Upper lobe of right lung (tissue), 1 donor: ENCODE results near the gene TSSK6. TPM values are rescaled to one million over a fixed set of nuclear protein-coding genes. Genes with fewer than 3 reads are reported as not detected.

Experiments
- ATAC-seq: fragments of 200-7000 bp; cut with Tn5 transposase; one replicate; pipeline ENCODE4 v1.9.1; 2020; ENCODE audit warnings: mild to moderate bottlenecking, moderate library complexity
- DNase-seq: peaks from one replicate; pipeline ENCODE4 v3.0.0-alpha.2; 2020
- H3K27ac ChIP-seq: fragments of 200-600 bp; one replicate; pipeline ENCODE4 v1.8.0; 2022
- H3K27me3 ChIP-seq: fragments of 200-600 bp; one replicate; pipeline ENCODE4 v1.8.0; 2022; ENCODE audit warnings: mild to moderate bottlenecking
- H3K36me3 ChIP-seq: fragments of 200-600 bp; one replicate; pipeline ENCODE4 v1.8.0; 2022
- H3K4me1 ChIP-seq: fragments of 200-600 bp; one replicate; pipeline ENCODE4 v1.8.0; 2022
- H3K4me3 ChIP-seq: fragments of 200-600 bp; one replicate; pipeline ENCODE4 v1.8.0; 2022; ENCODE audit warnings: mild to moderate bottlenecking
- H3K9me3 ChIP-seq: fragments of 200-600 bp; one replicate; pipeline ENCODE4 v1.8.0; 2022
- intact Hi-C: fragments of 100-400 bp; cut with DNase I; formaldehyde crosslinking; loops from one replicate; pipeline ENCODE4 v1.11.0; 2022
- total RNA-seq: library from RNA; stranded (reverse); fragmentation: NEBNext Ultra II Directional; extraction: Animal tissue kit (Norgen Biotek cat#: 25700); gene quantifications from one replicate; pipeline ENCODE4 v1.2.1, GENCODE V29; 2021
- TF ChIP-seq, protein P1 (sequence below): fragments of 200-600 bp; IDR thresholded peaks from one replicate; pipeline ENCODE4 v1.8.0; 2022; ENCODE audit warnings: antibody characterized with exemption
- donor health status: DM: no; HTN: yes; CAD: no; lungs with severe emphysema.

TSSK6 gene
- total RNA-seq, 1 donor from 2014 or later: 1.8 TPM

GRCh38 chr19:19468424-19469050 lies 46.8 kb downstream of the TSSK6 start:
- H3K4me3 ChIP-seq: no peak overlapping the region
- TF ChIP-seq, protein P1, sequence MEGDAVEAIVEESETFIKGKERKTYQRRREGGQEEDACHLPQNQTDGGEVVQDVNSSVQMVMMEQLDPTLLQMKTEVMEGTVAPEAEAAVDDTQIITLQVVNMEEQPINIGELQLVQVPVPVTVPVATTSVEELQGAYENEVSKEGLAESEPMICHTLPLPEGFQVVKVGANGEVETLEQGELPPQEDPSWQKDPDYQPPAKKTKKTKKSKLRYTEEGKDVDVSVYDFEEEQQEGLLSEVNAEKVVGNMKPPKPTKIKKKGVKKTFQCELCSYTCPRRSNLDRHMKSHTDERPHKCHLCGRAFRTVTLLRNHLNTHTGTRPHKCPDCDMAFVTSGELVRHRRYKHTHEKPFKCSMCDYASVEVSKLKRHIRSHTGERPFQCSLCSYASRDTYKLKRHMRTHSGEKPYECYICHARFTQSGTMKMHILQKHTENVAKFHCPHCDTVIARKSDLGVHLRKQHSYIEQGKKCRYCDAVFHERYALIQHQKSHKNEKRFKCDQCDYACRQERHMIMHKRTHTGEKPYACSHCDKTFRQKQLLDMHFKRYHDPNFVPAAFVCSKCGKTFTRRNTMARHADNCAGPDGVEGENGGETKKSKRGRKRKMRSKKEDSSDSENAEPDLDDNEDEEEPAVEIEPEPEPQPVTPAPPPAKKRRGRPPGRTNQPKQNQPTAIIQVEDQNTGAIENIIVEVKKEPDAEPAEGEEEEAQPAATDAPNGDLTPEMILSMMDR: no peak

DNA sequence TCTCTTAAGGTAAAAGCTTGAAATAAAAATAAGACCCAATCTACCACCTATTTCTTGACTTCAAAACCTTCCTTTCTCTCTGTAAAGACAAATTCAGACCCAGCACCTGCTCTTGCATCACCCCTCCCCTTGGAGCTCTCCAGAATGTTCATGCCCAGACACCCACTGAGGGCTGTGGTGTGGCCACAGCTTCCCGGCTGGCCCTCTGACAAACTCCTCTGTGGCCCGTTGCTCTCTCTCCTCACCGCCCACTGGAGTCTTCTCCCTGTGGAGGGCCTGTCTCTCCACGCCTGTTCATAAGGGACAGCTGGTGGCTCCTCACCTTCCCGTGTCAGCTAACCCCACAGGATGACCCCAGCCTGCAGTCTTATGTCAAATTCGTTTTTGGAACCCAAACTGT lies 49.1 kb downstream of the TSSK6 start:
- TF ChIP-seq, protein P1: no peak
- DNase-seq (no peak), ATAC-seq (peak; percentile 28)
- H3K4me1 ChIP-seq: peaks cover 39% of the 10 kb centered on the region
- H3K9me3 ChIP-seq: peaks cover 10% of the 10 kb centered on the region
- intact Hi-C loops: no loop called here
- peaks cover 29% of the 10 kb centered on the region for H3K36me3 ChIP-seq
- H3K27ac ChIP-seq: no peak overlapping the region
- H3K4me3 ChIP-seq: no peak overlapping the region
- no peaks in the 10 kb centered on the region for H3K27me3 ChIP-seq

More at GRCh38 chr19:19468424-19469050, 46.8 kb downstream of the TSSK6 start:
- Histone ChIP-seq H3K36me3 (peaks cover 33% of the 10 kb centered on the region), H3K27ac (no peak overlapping the region), H3K4me1 (peaks cover 16% of the 10 kb centered on the region), H3K27me3 (no peaks in the 10 kb centered on the region), H3K9me3 (peaks cover 10% of the 10 kb centered on the region)
- no peak for DNase-seq
- intact Hi-C loops: no loop called here
- no peak for ATAC-seq

- Histone ChIP-seq H3K4me1 (peaks cover 46% of the 10 kb centered on the region), H3K4me3 (no peak overlapping the region), H3K9me3 (peaks cover 10% of the 10 kb centered on the region), H3K27me3 (no peaks in the 10 kb centered on the region), H3K36me3 (peaks cover 29% of the 10 kb centered on the region), H3K27ac (no peak overlapping the region)
- ATAC-seq (no peak), DNase-seq (no peak)
- TF ChIP-seq, protein P1: no peak
- intact Hi-C loops: no loop called here
These were observed 49.8 kb downstream of the TSSK6 start for GRCh38 chr19:19465436-19466070.

GRCh38 chr19:19464339-19465098 lies 50.8 kb downstream of the TSSK6 start:
- Histone ChIP-seq H3K27ac (peak overlapping the region; percentile 82), H3K27me3 (no peaks in the 10 kb centered on the region), H3K4me1 (peaks cover 56% of the 10 kb centered on the region), H3K9me3 (peaks cover 10% of the 10 kb centered on the region), H3K36me3 (peaks cover 29% of the 10 kb centered on the region), H3K4me3 (no peak overlapping the region)
- ATAC-seq (peak; percentile 4), DNase-seq (no peak)
- TF ChIP-seq, protein P1: no peak
- intact Hi-C loops: no loop called here

Other genes starting within 250 kb of the TSSK6 start
- 1.4 TPM for gene TM6SF2, start 242.2 kb downstream of the TSSK6 start, total RNA-seq
- 40.1 TPM for gene SUGP1, start 195.0 kb downstream of the TSSK6 start, total RNA-seq
- 60.5 TPM for gene MAU2, start 194.7 kb downstream of the TSSK6 start, total RNA-seq
- gene GATAD2A, start 109.9 kb downstream of the TSSK6 start, total RNA-seq: 85.8 TPM
- 207 TPM for gene NDUFA13, start 677 bp upstream of the TSSK6 start, total RNA-seq
- 6.4 TPM for gene YJEFN3, start 13.4 kb upstream of the TSSK6 start, total RNA-seq
- gene CILP2, start 22.7 kb upstream of the TSSK6 start, total RNA-seq: 0.41 TPM
- gene PBX4, start 103.1 kb upstream of the TSSK6 start, total RNA-seq: 3.4 TPM
- 23.5 TPM for gene LPAR2, start 112.7 kb upstream of the TSSK6 start, total RNA-seq
- 37.3 TPM for gene GMIP, start 128.1 kb upstream of the TSSK6 start, total RNA-seq
- gene ATP13A1, start 148.1 kb upstream of the TSSK6 start, total RNA-seq: 55.5 TPM
- 11.1 TPM for gene ZNF101, start 153.3 kb upstream of the TSSK6 start, total RNA-seq
- gene ZNF14, start 217.6 kb upstream of the TSSK6 start, total RNA-seq: 6.4 TPM